Endothelial cell (in vitro differentiated cells): Measurements from ENCODE around the gene SIX6. TPM values are rescaled to one million over a fixed set of nuclear protein-coding genes. Genes with fewer than 3 reads are reported as not detected.
A peak's percentile ranks its signal among the peaks of the same experiment; 100 is the strongest.

Source experiments
- DNase-seq: peaks from one replicate; pipeline ENCODE4 v3.0.0; 2021; ENCODE audit warnings: low spot score
- H3K27ac Mint-ChIP-seq: one replicate; pipeline ENCODE4 v1.8.0; 2021; ENCODE audit warnings: mixed read lengths, inconsistent platforms; ENCODE audit not compliant: unreplicated experiment
- H3K27me3 Mint-ChIP-seq: one replicate; pipeline ENCODE4 v1.8.0; 2021; ENCODE audit warnings: mild to moderate bottlenecking, moderate library complexity, mixed read lengths, inconsistent platforms; ENCODE audit not compliant: unreplicated experiment
- H3K36me3 Mint-ChIP-seq: one replicate; pipeline ENCODE4 v1.8.0; 2021; ENCODE audit warnings: mild to moderate bottlenecking, low read depth, mixed read lengths, inconsistent platforms; ENCODE audit not compliant: unreplicated experiment
- H3K4me1 Mint-ChIP-seq: one replicate; pipeline ENCODE4 v1.8.0; 2021; ENCODE audit warnings: mild to moderate bottlenecking, mixed read lengths, inconsistent platforms; ENCODE audit not compliant: unreplicated experiment
- H3K4me3 Mint-ChIP-seq: one replicate; pipeline ENCODE4 v1.8.0; 2021; ENCODE audit warnings: mild to moderate bottlenecking, mixed read lengths, inconsistent platforms; ENCODE audit not compliant: unreplicated experiment
- H3K9me3 Mint-ChIP-seq: one replicate; pipeline ENCODE4 v1.8.0; 2021; ENCODE audit warnings: mixed read lengths, inconsistent platforms; ENCODE audit not compliant: unreplicated experiment
- CTCF ChIP-seq: fragments of 200-600 bp; sonication (generic); IDR thresholded peaks from one replicate; pipeline ENCODE4 v1.5.0; 2021; ENCODE audit warnings: antibody characterized with exemption; ENCODE audit not compliant: unreplicated experiment
- total RNA-seq: library from RNA; stranded (reverse); fragmentation: NEBNext Ultra II Directional; extraction: Animal tissue kit (Norgen Biotek cat#: 25700); gene quantifications from one replicate; pipeline ENCODE4 v1.2.1, GENCODE V29; 2021; ENCODE audit not compliant: unreplicated experiment

Gene SIX6
- total RNA-seq, 1 donor from 2014 or later = not detected

GRCh38 chr14:60509438-60510253 lies 700 bp downstream of the SIX6 start:
- H3K9me3 Mint-ChIP-seq = no peaks in the 10 kb centered on the region
- no peak for TF ChIP-seq CTCF
- peaks cover 23% of the 10 kb centered on the region for H3K27me3 Mint-ChIP-seq
- H3K4me1 Mint-ChIP-seq = peaks cover 41% of the 10 kb centered on the region
- peak; percentile 28 for DNase-seq
- H3K4me3 Mint-ChIP-seq = peak overlapping the region; percentile 81
- H3K27ac Mint-ChIP-seq = no peak overlapping the region
- no peaks in the 10 kb centered on the region for H3K36me3 Mint-ChIP-seq

- peaks cover 41% of the 10 kb centered on the region for H3K4me1 Mint-ChIP-seq
- no peaks in the 10 kb centered on the region for H3K9me3 Mint-ChIP-seq
- TF ChIP-seq CTCF = no peak
- H3K4me3 Mint-ChIP-seq = peak overlapping the region; percentile 47
- DNase-seq = no peak
- H3K27me3 Mint-ChIP-seq = peaks cover 23% of the 10 kb centered on the region
- no peak overlapping the region for H3K27ac Mint-ChIP-seq
- H3K36me3 Mint-ChIP-seq = no peaks in the 10 kb centered on the region
These were observed 1.5 kb downstream of the SIX6 start for GRCh38 chr14:60510254-60510950.

GRCh38 chr14:60510951-60511599 lies 2.1 kb downstream of the SIX6 start:
- H3K27me3 Mint-ChIP-seq = peaks cover 25% of the 10 kb centered on the region
- H3K36me3 Mint-ChIP-seq = no peaks in the 10 kb centered on the region
- no peak overlapping the region for H3K4me3 Mint-ChIP-seq
- no peak for DNase-seq
- no peak for TF ChIP-seq CTCF
- H3K4me1 Mint-ChIP-seq = peaks cover 36% of the 10 kb centered on the region
- H3K27ac Mint-ChIP-seq = no peak overlapping the region
- no peaks in the 10 kb centered on the region for H3K9me3 Mint-ChIP-seq

- no peak overlapping the region for H3K4me3 Mint-ChIP-seq
- DNase-seq = no peak
- H3K4me1 Mint-ChIP-seq = peaks cover 38% of the 10 kb centered on the region
These were observed 3.2 kb downstream of the SIX6 start for GRCh38 chr14:60512126-60512525.

More at GRCh38 chr14:60512126-60512525, 3.2 kb downstream of the SIX6 start:
- no peak overlapping the region for H3K27ac Mint-ChIP-seq
- peaks cover 2% of the 10 kb centered on the region for H3K9me3 Mint-ChIP-seq
- no peak for TF ChIP-seq CTCF
- H3K36me3 Mint-ChIP-seq = peaks cover 2% of the 10 kb centered on the region
- H3K27me3 Mint-ChIP-seq = peaks cover 26% of the 10 kb centered on the region
